Stomach smooth muscle (tissue), 2 donors: ENCODE data around the gene WHRN.

Experiments
- H3K27ac ChIP-seq: one replicate; pipeline ENCODE4 v1.7.0; 2013; ENCODE audit warnings: mild to moderate bottlenecking, low read length, inconsistent platforms
- H3K27me3 ChIP-seq, 2 donors: one replicate each; pipeline ENCODE4 v1.7.0; 2013; ENCODE audit warnings: low read length in 2 of 2; ENCODE audit not compliant: insufficient read depth in 2 of 2, control insufficient read depth in 1 of 2
- H3K36me3 ChIP-seq, 2 donors: one replicate each; pipeline ENCODE4 v1.7.0; 2013; ENCODE audit warnings: low read length in 2 of 2; ENCODE audit not compliant: control insufficient read depth in 2 of 2, insufficient read depth in 2 of 2
- H3K4me1 ChIP-seq: one replicate; pipeline ENCODE4 v1.7.0; 2013; ENCODE audit warnings: low read length; ENCODE audit not compliant: control insufficient read depth, insufficient read depth
- H3K4me3 ChIP-seq, 2 donors: one replicate each; pipeline ENCODE4 v1.7.0; 2013; ENCODE audit warnings: low read length in 2 of 2
- H3K9ac ChIP-seq, 2 donors: one replicate each; pipeline ENCODE4 v1.7.0; 2013; ENCODE audit warnings: low read length in 2 of 2, mild to moderate bottlenecking in 1 of 2
- H3K9me3 ChIP-seq, 2 donors: one replicate each; pipeline ENCODE4 v1.7.0; 2013; ENCODE audit warnings: low read length in 2 of 2; ENCODE audit not compliant: control insufficient read depth in 2 of 2
- donor health status: healthy.
- donor health status: Pancreatic carcinoma.

Gene WHRN

DNA sequence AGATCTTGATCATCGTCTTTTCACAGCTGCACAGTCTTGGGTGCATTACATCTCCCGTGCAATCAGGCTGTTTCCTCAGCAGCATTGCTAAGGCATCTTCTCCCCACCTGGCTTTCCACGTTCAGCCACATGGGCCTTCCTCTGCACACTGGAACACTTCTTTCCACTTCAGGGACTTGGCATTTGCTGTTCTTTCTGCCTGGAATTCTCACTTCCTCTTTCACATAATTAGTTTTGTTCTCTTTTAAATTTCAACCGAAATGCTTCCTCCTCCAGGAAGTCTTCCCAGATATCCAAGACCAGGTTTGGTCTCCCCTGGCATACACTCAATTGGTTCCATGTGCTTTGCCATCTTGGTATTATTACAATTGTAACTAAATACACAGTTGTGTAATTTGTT is 43.8 kb downstream of the WHRN start:
- H3K9ac ChIP-seq: no peak overlapping the region
- H3K27ac ChIP-seq: no peak overlapping the region
- peaks cover 2 to 9% of the 10 kb centered on the region in 2 donors for H3K36me3 ChIP-seq
- H3K9me3 ChIP-seq: no peaks in the 10 kb centered on the region
- H3K27me3 ChIP-seq: no peaks in the 10 kb centered on the region
- H3K4me3 ChIP-seq: no peak overlapping the region
- H3K4me1 ChIP-seq: no peaks in the 10 kb centered on the region

DNA sequence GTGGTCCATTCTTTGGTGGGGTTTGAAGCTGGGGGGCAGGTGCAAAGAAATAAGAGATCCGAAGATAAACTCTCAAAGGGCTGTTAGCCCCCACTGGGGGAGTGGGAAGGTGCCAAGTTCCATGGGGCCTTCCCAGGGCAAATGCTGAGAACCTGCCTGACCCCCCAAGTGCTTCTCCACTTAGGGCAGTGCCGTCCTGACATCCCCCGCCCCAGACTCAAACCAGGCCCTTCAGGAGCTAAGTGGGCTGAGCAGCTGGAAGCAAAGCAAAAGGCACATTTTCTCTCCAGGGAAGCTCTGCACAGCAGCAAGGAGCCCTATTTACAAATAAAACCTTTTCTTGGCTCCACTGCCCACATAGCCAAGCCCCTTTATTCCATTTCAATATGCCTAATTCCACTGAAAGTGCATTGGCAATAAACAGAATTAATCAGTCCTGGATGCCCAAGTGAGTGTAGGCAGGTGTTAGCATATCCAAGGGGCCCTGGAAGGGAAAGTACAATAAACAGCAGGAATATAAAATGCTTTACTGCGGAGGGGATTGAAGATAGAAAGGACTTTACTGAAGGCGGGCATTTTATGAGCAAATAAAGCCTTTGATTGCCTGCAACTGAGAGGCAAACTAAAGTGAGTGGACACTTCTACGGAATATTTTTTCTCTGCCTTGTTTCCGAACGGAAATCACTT is 44.6 kb downstream of the WHRN start:
- H3K27me3 ChIP-seq: no peaks in the 10 kb centered on the region
- no peak overlapping the region for H3K4me3 ChIP-seq
- H3K36me3 ChIP-seq: peaks cover 2 to 9% of the 10 kb centered on the region in 2 donors
- H3K27ac ChIP-seq: no peak overlapping the region
- no peaks in the 10 kb centered on the region for H3K4me1 ChIP-seq
- H3K9me3 ChIP-seq: no peaks in the 10 kb centered on the region
- H3K9ac ChIP-seq: no peak overlapping the region

DNA sequence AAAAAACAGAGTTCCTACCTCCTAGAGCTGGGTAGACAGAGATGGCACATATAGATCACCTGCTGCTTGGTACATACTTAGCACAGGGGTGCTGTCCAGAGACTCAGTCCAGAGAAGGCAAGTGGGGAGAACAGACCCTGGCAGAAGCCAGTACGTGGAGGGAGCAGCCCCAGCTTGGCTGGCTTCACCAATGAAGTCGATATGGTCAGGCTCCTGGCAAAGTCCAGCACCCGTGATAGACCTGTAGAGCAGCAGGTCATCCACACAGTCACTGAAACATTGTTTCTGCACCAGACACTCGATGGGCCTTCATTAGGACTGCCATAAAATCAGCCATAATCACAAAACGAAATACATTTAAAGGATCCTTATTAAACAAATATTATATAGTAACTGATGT is 45.8 kb downstream of the WHRN start:
- H3K27me3 ChIP-seq: no peaks in the 10 kb centered on the region
- no peak overlapping the region for H3K9ac ChIP-seq

DNA sequence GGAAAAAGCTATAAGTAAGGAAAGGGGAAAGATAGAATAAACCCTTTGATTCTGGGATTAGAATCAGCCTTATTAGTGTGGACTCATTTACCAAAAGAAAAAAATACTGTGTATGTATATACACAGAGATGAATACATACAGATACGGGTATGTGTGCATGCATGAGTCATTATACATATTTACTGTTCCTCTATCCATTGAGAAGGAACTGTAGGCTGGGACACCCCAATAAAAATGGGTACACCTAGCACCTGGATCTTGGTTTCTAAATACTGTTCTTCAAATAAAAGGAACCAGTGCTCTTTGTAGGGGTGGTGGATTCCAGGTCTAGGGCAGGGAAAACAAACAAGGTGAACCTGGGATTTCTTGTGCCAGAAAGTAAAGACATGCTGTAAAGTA is 48.3 kb downstream of the WHRN start:
- no peak overlapping the region for H3K9ac ChIP-seq
- H3K4me3 ChIP-seq: no peak overlapping the region
- H3K27me3 ChIP-seq: no peaks in the 10 kb centered on the region
- peaks cover 2% of the 10 kb centered on the region in 2 donors for H3K36me3 ChIP-seq
- no peaks in the 10 kb centered on the region for H3K9me3 ChIP-seq
- no peak overlapping the region for H3K27ac ChIP-seq
- H3K4me1 ChIP-seq: peaks cover 2% of the 10 kb centered on the region

More for the DNA sequence above, 45.8 kb downstream of the WHRN start:
- H3K9me3 ChIP-seq: no peaks in the 10 kb centered on the region
- H3K4me3 ChIP-seq: no peak overlapping the region
- H3K4me1 ChIP-seq: no peaks in the 10 kb centered on the region
- no peak overlapping the region for H3K27ac ChIP-seq
- peaks cover 2% of the 10 kb centered on the region in 2 donors for H3K36me3 ChIP-seq

DNA sequence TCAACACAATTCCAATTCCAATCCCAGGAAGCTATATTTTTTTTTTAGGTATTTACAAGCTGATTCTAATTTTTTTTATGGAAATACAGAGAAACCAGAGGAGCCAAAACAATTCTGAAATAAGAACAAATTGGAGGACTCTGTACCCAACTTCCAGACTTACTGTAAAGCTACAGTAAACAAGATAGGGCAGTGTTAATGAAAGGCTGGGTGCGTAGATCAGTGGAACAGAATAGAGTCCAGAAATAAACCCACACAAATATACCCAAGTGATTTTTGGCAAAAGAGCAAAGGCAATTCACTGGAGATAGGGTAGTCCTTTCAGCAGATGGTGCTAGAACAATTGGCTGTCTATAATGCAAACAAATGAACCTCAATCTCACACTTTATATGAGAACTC is 50.6 kb downstream of the WHRN start:
- Histone ChIP-seq H3K4me3 (no peak overlapping the region), H3K9me3 (no peaks in the 10 kb centered on the region), H3K27me3 (no peaks in the 10 kb centered on the region), H3K9ac (no peak overlapping the region), H3K36me3 (no peaks in the 10 kb centered on the region), H3K27ac (no peak overlapping the region), H3K4me1 (peaks cover 2% of the 10 kb centered on the region)

DNA sequence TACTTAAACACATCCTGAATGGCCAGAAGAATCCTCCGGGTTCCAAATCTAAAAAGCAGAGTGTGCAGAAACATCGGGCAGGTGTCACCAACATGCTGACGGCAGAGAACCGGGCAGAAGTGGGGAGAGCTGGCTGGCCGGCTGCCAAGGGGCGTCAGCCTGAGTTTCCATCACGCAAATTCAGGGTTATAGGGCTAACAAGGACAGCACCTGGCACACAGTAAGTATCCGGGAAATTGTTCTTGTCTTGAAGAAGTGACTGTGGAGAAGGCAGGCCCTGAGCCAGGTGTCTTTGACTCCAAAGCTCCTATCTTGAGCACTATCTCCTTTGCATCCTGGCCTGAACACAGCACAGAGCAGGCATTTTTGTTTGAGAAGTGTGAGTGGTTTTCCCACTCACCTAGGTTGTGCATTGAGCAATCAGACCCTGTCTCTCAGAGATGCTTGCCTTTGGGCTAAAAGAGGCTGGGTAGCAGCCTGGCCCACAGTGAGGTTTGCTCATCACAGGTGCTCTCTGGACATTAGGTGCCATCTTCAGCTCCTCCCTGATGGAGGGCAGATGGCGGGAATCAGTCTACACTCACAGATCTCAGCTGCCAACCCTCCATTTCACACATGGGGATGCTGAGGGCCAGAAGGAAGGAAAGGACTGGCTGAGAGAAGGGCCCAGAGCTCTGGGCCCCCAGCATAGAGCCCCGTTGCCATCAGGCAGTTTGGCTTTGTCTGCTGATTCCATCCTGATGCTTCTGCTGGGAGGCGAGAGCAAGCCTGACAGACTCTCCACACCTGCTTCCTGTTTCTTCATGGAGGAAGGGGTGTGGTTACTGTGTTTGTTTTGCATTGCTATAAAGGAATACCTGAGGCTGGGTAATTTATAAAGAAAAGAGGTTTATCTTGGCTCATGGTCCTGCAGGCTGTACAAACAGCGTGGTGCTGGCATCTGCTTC is 52.8 kb downstream of the WHRN start:
- Histone ChIP-seq H3K36me3 (no peaks in the 10 kb centered on the region), H3K9me3 (no peaks in the 10 kb centered on the region), H3K9ac (no peak overlapping the region), H3K27me3 (no peaks in the 10 kb centered on the region), H3K4me3 (no peak overlapping the region), H3K27ac (no peak overlapping the region), H3K4me1 (peaks cover 2% of the 10 kb centered on the region)

DNA sequence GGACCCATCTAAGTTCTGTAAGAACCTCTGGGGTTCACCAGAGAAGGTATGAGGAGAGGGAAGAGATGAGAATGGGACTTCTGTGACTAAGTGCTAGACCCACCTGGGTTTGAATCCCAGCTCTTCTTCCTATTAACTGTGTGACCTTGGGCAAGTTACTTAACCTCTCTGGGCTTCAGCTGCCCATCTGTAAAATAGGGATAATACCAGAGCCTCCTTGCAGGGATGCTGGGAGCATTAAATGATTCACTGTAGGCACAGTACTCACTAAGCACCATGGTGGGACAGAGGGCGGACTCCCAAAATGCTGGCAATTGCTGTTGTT is 53.6 kb downstream of the WHRN start:
- Histone ChIP-seq H3K9me3 (no peaks in the 10 kb centered on the region), H3K4me3 (no peak overlapping the region)

DNA sequence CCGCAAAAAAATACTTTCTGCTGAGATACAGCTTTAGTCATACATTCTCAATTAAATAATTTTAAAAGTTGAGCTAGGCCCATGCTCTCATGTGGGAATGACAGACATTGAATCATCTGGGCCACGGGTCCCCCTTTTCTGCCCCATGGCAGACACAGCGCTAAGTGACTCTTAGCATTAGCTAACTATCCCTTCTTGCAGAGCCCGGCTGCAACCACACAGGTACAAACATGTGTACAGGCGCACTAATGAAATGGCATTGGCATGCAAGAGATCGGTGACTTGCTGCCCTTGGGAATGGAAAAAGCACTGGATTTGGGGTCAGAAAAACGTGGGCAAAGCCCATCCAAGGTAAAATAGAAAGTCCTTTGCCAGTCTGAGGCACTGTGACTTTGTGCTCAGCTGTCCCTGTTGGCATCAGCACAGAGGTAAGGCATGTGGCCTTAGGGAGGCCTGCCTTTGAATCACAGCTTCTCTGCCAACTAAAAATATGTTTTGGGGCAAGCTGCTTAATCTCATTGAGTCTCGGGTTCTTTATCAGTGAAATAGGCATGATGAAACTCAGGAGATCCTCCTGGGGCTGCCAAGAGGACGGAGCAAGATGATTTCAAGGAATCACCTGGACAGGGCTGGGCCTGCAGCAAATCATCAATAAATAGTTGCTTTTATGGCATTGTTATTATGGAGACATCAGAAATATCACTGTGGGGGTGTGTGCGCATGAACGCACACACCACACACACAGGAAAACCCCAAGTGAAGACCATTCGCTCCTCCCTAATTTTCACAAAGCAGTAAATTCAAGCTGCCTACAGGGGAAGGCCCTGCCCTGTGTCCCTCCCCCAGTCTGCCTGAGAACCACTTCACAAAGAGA is 54.2 kb downstream of the WHRN start:
- Histone ChIP-seq H3K27ac (no peak overlapping the region), H3K36me3 (no peaks in the 10 kb centered on the region), H3K4me1 (peaks cover 2% of the 10 kb centered on the region), H3K9ac (no peak overlapping the region), H3K9me3 (no peaks in the 10 kb centered on the region), H3K27me3 (no peaks in the 10 kb centered on the region), H3K4me3 (no peak overlapping the region)

More for the DNA sequence above, 53.6 kb downstream of the WHRN start:
- Histone ChIP-seq H3K9ac (no peak overlapping the region), H3K36me3 (no peaks in the 10 kb centered on the region), H3K27ac (no peak overlapping the region), H3K4me1 (peaks cover 2% of the 10 kb centered on the region), H3K27me3 (no peaks in the 10 kb centered on the region)

DNA sequence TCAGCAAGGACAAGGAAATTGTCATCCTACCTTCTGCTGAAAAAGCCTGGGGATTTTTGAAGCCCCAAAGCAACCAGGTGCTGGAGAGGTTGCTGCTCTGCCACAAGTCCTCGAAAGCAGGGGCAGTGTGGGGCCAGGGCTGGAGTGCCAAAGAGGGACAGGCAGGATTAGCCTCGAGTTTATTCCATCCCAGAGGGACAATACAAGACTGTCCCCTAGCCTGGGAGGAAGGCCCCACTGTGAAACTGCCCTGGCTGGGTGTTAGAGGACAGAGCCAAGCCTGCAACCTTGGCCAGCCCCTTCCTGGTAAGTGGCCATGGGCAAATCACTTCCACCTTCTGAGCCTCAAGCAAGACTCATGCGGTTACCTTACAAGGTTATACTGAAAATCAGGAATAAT is 55.1 kb downstream of the WHRN start:
- no peak overlapping the region for H3K4me3 ChIP-seq
- H3K4me1 ChIP-seq: peaks cover 2% of the 10 kb centered on the region
- no peaks in the 10 kb centered on the region for H3K36me3 ChIP-seq
- no peak overlapping the region for H3K27ac ChIP-seq
- H3K9me3 ChIP-seq: no peaks in the 10 kb centered on the region
- no peak overlapping the region for H3K9ac ChIP-seq
- no peaks in the 10 kb centered on the region for H3K27me3 ChIP-seq

DNA sequence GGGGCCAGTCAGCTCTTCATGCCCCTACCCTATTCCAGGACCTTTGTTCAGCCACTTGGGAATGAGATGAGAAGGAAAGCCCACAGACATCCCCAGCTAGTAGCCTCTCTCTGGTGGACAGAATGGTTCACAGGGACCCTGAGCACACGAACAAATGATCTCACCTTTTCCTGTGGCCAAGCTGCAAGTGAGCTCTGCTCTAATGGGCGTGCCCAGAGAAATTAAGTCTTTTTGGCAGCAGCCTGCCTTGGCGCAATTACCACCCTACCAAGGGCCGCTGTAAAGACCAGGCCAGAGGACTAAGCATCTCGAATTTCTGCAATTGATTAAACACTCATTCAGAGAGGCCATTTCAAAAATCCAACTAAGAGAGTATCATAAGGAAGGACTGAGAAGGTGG is 56.0 kb downstream of the WHRN start:
- Histone ChIP-seq H3K4me3 (no peak overlapping the region), H3K9me3 (no peaks in the 10 kb centered on the region)

More for the DNA sequence above, 56.0 kb downstream of the WHRN start:
- Histone ChIP-seq H3K9ac (no peak overlapping the region), H3K4me1 (peaks cover 2% of the 10 kb centered on the region), H3K36me3 (no peaks in the 10 kb centered on the region), H3K27ac (no peak overlapping the region), H3K27me3 (no peaks in the 10 kb centered on the region)
